HepG2 (cell line): ENCODE results near the gene ATXN2. TPM values are rescaled to one million over a fixed set of nuclear protein-coding genes. Genes with fewer than 3 reads are reported as not detected.
A peak's percentile ranks its signal among the peaks of the same experiment; 100 is the strongest.

Experiments used
- ARNT2 ChIP-seq: sonication (generic); formaldehyde crosslinking; IDR thresholded peaks from 2 replicates; pipeline ENCODE4 v1.8.0; 2022; ENCODE audit warnings: mild to moderate bottlenecking, low read depth, missing genetic modification reagents, moderate library complexity
- CEBPB ChIP-seq: IDR thresholded peaks from 2 replicates; pipeline ENCODE4 v1.6.1; 2011; ENCODE audit warnings: low read depth, low read length, improper control_type of control experiment, borderline replicate concordance
- CEBPG ChIP-seq: IDR thresholded peaks from 2 replicates; pipeline ENCODE4 v1.6.1; 2016
- ELF3 ChIP-seq: IDR thresholded peaks from 2 replicates; pipeline ENCODE4 v1.6.1; 2016; ENCODE audit warnings: missing genetic modification reagents, missing compliant biosample characterization
- HMG20A ChIP-seq: IDR thresholded peaks from 2 replicates; pipeline ENCODE4 v1.6.1; 2016; ENCODE audit warnings: borderline replicate concordance
- HOXA3 ChIP-seq: sonication (generic); formaldehyde crosslinking; IDR thresholded peaks from 2 replicates; pipeline ENCODE4 v1.5.0; 2020; ENCODE audit warnings: missing genetic modification reagents
- NFE2L2 ChIP-seq: fragments of 150-350 bp; IDR thresholded peaks from 2 replicates; pipeline ENCODE4 v1.6.1; 2014; ENCODE audit warnings: low read length
- NR2C2 ChIP-seq: sonication (generic); formaldehyde crosslinking; IDR thresholded peaks from 2 replicates; pipeline ENCODE4 v1.4.0; 2020; ENCODE audit warnings: missing genetic modification reagents, mild to moderate bottlenecking, moderate library complexity, borderline replicate concordance
- PHB2 ChIP-seq: fragments of 450-650 bp; IDR thresholded peaks from 2 replicates; pipeline ENCODE4 v1.6.1; 2018; ENCODE audit not compliant: partially characterized antibody
- RBM39 ChIP-seq: fragments of 200-400 bp; formaldehyde crosslinking; IDR thresholded peaks from one replicate; pipeline ENCODE4 v1.6.1; 2018; ENCODE audit warnings: antibody characterized with exemption, mild to moderate bottlenecking, low read depth, low read length; ENCODE audit not compliant: poor library complexity, severe bottlenecking
- RFX3 ChIP-seq: IDR thresholded peaks from 2 replicates; pipeline ENCODE4 v1.6.1; 2016; ENCODE audit warnings: missing biosample characterization, missing genetic modification reagents
- RXRA ChIP-seq: sonication (generic); formaldehyde crosslinking; IDR thresholded peaks from 2 replicates; pipeline ENCODE4 v1.5.1; 2020; ENCODE audit warnings: missing genetic modification reagents
- RXRB ChIP-seq: IDR thresholded peaks from 2 replicates; pipeline ENCODE4 v1.6.1; 2016; ENCODE audit warnings: borderline replicate concordance, missing genetic modification reagents, missing compliant biosample characterization
- THYN1 ChIP-seq: sonication (generic); formaldehyde crosslinking; IDR thresholded peaks from 2 replicates; pipeline ENCODE4 v1.8.1; 2023; ENCODE audit warnings: low read depth, mild to moderate bottlenecking, moderate library complexity, missing genetic modification reagents, borderline replicate concordance
- ZBTB38 ChIP-seq: sonication (generic); formaldehyde crosslinking; IDR thresholded peaks from 2 replicates; pipeline ENCODE4 v1.5.1; 2020; ENCODE audit warnings: mild to moderate bottlenecking, missing genetic modification reagents
- ZBTB8A ChIP-seq: sonication (generic); formaldehyde crosslinking; IDR thresholded peaks from 2 replicates; pipeline ENCODE4 v1.4.0; 2020; ENCODE audit warnings: mild to moderate bottlenecking, low read depth, missing genetic modification reagents, borderline replicate concordance
- ZFP90 ChIP-seq: sonication (generic); formaldehyde crosslinking; IDR thresholded peaks from 2 replicates; pipeline ENCODE4 v1.8.0; 2022; ENCODE audit warnings: missing genetic modification reagents, mild to moderate bottlenecking, inconsistent platforms, borderline replicate concordance
- ZMYM3 ChIP-seq: sonication (generic); formaldehyde crosslinking; IDR thresholded peaks from 2 replicates; pipeline ENCODE4 v1.5.1; 2020; ENCODE audit warnings: mild to moderate bottlenecking, missing genetic modification reagents
- ZNF235 ChIP-seq: sonication (generic); formaldehyde crosslinking; IDR thresholded peaks from 2 replicates; pipeline ENCODE4 v1.8.1; 2023; ENCODE audit warnings: mild to moderate bottlenecking, missing genetic modification reagents, borderline replicate concordance
- ZNF737 ChIP-seq: sonication (generic); formaldehyde crosslinking; IDR thresholded peaks from 2 replicates; pipeline ENCODE4 v1.5.0; 2020; ENCODE audit warnings: missing genetic modification reagents, mild to moderate bottlenecking, borderline replicate concordance
- ZNF749 ChIP-seq: sonication (generic); formaldehyde crosslinking; IDR thresholded peaks from 2 replicates; pipeline ENCODE4 v1.8.0; 2022; ENCODE audit warnings: mild to moderate bottlenecking, missing genetic modification reagents, moderate library complexity, borderline replicate concordance
- ZSCAN25 ChIP-seq: sonication (generic); formaldehyde crosslinking; IDR thresholded peaks from 2 replicates; pipeline ENCODE4 v1.8.0; 2022; ENCODE audit warnings: mild to moderate bottlenecking, missing genetic modification reagents
- polyA plus RNA-seq, 8 experiments: library from polyadenylated mRNA; depleted of rRNA in 3 of 8; stranded (reverse) in 7 of 8; unstranded in 1 of 8; fragments of >200 nt; fragmentation: Illumina TruSeq in 4 of 8; extraction: Trizol in 4 of 8; gene quantifications; 2 replicates each; pipeline versions ENCODE4 v1.2.1 to v1.2.3, GENCODE V29; 2011 to 2016; ENCODE audit warnings: low read depth in 4 of 8, missing spikeins in 1 of 8, mixed read lengths in 1 of 8; ENCODE audit not compliant: insufficient read depth in 1 of 8
- total RNA-seq, 5 experiments: library from RNA; depleted of rRNA; stranded (reverse); fragments of >200 nt; fragmentation: Illumina TruSeq; extraction: Trizol; gene quantifications; 2 replicates each; pipeline ENCODE4 v1.2.3, GENCODE V29; 2016; ENCODE audit warnings: low read depth in 1 of 5
- TF ChIP-seq, protein P1 (sequence below): sonication (generic); formaldehyde crosslinking; IDR thresholded peaks from 2 replicates; pipeline ENCODE4 v1.4.0; 2020; ENCODE audit warnings: mild to moderate bottlenecking, missing genetic modification reagents
- TF ChIP-seq, protein P2 (sequence below): sonication (generic); formaldehyde crosslinking; IDR thresholded peaks from 2 replicates; pipeline ENCODE4 v1.5.0; 2020; ENCODE audit warnings: missing genetic modification reagents, mild to moderate bottlenecking, borderline replicate concordance

ATXN2 gene
- total and polyA plus RNA-seq, 2 of the 13 experiments (the other 11 are each of a cell fraction or from before 2014, with no cell fraction given): 18.1 to 27.1 TPM

DNA sequence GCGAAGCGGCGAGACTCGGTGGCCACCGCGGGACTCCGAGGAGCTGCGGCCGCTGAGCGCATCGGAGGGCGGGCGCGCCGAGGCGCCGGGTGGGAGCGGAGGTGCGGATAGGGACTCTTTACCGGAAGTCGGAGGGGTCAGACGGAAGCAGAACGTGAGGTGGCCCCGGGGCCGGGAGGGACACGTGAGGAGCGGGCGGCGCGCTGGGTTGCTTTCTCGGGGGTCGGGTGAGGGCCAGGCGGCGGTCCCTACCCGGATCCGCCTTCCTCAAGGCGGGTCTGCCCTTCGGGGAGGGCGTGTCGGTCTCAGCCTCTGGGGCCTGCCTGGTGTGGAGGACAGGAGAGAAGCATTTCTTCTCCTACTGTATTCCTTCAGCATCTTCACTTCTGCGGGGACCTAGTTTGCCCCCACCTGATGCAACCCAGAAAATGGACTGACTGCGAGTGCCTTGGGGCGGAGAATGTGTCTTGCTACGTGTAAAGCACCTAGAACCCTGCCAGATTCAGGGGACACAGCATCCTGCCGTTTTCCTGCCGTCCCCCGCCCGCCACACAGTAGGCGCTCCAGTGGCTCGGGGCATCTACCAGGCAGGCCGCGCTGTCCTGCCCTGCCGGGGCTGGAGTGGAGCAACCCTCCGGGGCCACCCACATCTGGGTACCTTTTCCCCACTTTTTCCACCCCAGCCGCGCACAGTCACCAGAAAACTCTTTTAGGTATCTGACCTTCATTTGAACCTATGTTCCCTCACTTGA is 514 bp upstream of the ATXN2 start (continued):
- TF ChIP-seq RBM39 (peak; percentile 65), CEBPB (no peak), RXRB (CRISPR knock-in tag) (no peak), ZNF737 (CRISPR knock-in tag) (no peak), ZBTB38 (CRISPR knock-in tag) (peak; percentile 55; the same call in 1 of the 2 replicates), ZNF235 (no peak; the same call in 1 of the 2 replicates), HOXA3 (peak; percentile 57), NR2C2 (CRISPR knock-in tag) (peak; percentile 91), RXRA (CRISPR knock-in tag) (peak; percentile 58), NFE2L2 (no peak), HMG20A (no peak), ZMYM3 (CRISPR knock-in tag) (no peak; the same call in 1 of the 2 replicates), ELF3 (CRISPR knock-in tag) (no peak; the same call in none of the 2 replicates), ZFP90 (CRISPR knock-in tag) (no peak), PHB2 (no peak), ZNF749 (no peak), CEBPG (CRISPR knock-in tag) (peak; percentile 34; the same call in 1 of the 2 replicates), ZSCAN25 (no peak), RFX3 (CRISPR knock-in tag) (no peak), ARNT2 (CRISPR knock-in tag) (peak; percentile 68; the same call in 1 of the 2 replicates), THYN1 (CRISPR knock-in tag) (no peak), ZBTB8A (CRISPR knock-in tag) (no peak)
- TF ChIP-seq, protein P1, sequence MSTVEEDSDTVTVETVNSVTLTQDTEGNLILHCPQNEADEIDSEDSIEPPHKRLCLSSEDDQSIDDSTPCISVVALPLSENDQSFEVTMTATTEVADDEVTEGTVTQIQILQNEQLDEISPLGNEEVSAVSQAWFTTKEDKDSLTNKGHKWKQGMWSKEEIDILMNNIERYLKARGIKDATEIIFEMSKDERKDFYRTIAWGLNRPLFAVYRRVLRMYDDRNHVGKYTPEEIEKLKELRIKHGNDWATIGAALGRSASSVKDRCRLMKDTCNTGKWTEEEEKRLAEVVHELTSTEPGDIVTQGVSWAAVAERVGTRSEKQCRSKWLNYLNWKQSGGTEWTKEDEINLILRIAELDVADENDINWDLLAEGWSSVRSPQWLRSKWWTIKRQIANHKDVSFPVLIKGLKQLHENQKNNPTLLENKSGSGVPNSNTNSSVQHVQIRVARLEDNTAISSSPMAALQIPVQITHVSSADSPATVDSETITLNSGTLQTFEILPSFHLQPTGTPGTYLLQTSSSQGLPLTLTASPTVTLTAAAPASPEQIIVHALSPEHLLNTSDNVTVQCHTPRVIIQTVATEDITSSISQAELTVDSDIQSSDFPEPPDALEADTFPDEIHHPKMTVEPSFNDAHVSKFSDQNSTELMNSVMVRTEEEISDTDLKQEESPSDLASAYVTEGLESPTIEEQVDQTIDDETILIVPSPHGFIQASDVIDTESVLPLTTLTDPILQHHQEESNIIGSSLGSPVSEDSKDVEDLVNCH: no peak
- TF ChIP-seq, protein P2, sequence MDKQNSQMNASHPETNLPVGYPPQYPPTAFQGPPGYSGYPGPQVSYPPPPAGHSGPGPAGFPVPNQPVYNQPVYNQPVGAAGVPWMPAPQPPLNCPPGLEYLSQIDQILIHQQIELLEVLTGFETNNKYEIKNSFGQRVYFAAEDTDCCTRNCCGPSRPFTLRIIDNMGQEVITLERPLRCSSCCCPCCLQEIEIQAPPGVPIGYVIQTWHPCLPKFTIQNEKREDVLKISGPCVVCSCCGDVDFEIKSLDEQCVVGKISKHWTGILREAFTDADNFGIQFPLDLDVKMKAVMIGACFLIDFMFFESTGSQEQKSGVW (CRISPR knock-in tag): no peak
